ENCODE data around the gene CRTC3.

- no peak for TF ChIP-seq CTCF (conservative IDR thresholded peaks at IDR 0.05; ENCODE audit: low read length)
- no peak for TF ChIP-seq EZH2phosphoT487 (IDR thresholded peaks at IDR 0.05; ENCODE audit: borderline replicate concordance)
Measured at GRCh38 chr15:90594301-90594738, 64.6 kb downstream of the CRTC3 start.
